ENCODE data around the gene PRRC2C.

GRCh38 chr1:171545523-171545922 is 60.2 kb downstream of the PRRC2C start:
- TF ChIP-seq, protein P1, sequence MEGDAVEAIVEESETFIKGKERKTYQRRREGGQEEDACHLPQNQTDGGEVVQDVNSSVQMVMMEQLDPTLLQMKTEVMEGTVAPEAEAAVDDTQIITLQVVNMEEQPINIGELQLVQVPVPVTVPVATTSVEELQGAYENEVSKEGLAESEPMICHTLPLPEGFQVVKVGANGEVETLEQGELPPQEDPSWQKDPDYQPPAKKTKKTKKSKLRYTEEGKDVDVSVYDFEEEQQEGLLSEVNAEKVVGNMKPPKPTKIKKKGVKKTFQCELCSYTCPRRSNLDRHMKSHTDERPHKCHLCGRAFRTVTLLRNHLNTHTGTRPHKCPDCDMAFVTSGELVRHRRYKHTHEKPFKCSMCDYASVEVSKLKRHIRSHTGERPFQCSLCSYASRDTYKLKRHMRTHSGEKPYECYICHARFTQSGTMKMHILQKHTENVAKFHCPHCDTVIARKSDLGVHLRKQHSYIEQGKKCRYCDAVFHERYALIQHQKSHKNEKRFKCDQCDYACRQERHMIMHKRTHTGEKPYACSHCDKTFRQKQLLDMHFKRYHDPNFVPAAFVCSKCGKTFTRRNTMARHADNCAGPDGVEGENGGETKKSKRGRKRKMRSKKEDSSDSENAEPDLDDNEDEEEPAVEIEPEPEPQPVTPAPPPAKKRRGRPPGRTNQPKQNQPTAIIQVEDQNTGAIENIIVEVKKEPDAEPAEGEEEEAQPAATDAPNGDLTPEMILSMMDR (conservative IDR thresholded peaks at IDR 0.05; ENCODE audit: low read length) = no peak
- TF ChIP-seq EZH2phosphoT487 (IDR thresholded peaks at IDR 0.05; ENCODE audit: borderline replicate concordance, low read depth, low read length) = no peak

Data from OCI-LY7 (cell line).